Common myeloid progenitor, CD34-positive (primary cell): Measurements from ENCODE around the gene RAD51B.

Experiments
- CTCF ChIA-PET: fragments of 350-600 bp; sonication (Branson Sonifier 250); formaldehyde crosslinking; loops from one replicate; lab custom pipeline; 2021; ENCODE audit warnings: antibody characterized with exemption; lab: Charles Lee
- POLR2A ChIA-PET: fragments of 350-600 bp; sonication (Branson Sonifier 250); formaldehyde crosslinking; loops from one replicate; lab custom pipeline; 2021; ENCODE audit warnings: antibody characterized with exemption; lab: Charles Lee
- DNase-seq, 3 donors: peaks; one replicate each; pipeline versions ENCODE4 v3.0.0 to v3.0.0-alpha.2; 2013
- H3K27ac ChIP-seq, 2 experiments: 1 replicate in 1 of 2; 2 replicates in 1 of 2; pipeline ENCODE4 v1.7.0; 2013; ENCODE audit warnings: inconsistent platforms in 2 of 2, low read length in 2 of 2, mild to moderate bottlenecking in 2 of 2, low read depth in 1 of 2, moderate library complexity in 1 of 2; ENCODE audit not compliant: severe bottlenecking in 2 of 2, insufficient read depth in 1 of 2, poor library complexity in 1 of 2
- H3K27me3 ChIP-seq, 5 experiments: replicated peaks in 2 of 5; 1 replicate in 3 of 5; 2 replicates in 2 of 5; pipeline versions ENCODE4 v1.6.1 to v1.7.0; 2013; ENCODE audit warnings: low read length in 4 of 5, mild to moderate bottlenecking in 2 of 5, moderate library complexity in 2 of 5, inconsistent platforms in 1 of 5; ENCODE audit not compliant: insufficient read depth in 5 of 5, control insufficient read depth in 4 of 5
- H3K36me3 ChIP-seq, 4 experiments: 1 replicate in 2 of 4; 2 replicates in 2 of 4; pipeline versions ENCODE4 v1.6.1 to v1.7.0; 2013; ENCODE audit warnings: low read length in 3 of 4, control low read depth in 1 of 4, mild to moderate bottlenecking in 1 of 4; ENCODE audit not compliant: control insufficient read depth in 4 of 4, insufficient read depth in 4 of 4
- H3K4me1 ChIP-seq, 4 experiments: 1 replicate in 3 of 4; 2 replicates in 1 of 4; pipeline versions ENCODE4 v1.6.1 to v1.7.1; 2013; ENCODE audit warnings: low read length in 3 of 4, mild to moderate bottlenecking in 3 of 4, control low read depth in 1 of 4, inconsistent platforms in 1 of 4, moderate library complexity in 1 of 4; ENCODE audit not compliant: control insufficient read depth in 4 of 4, insufficient read depth in 4 of 4; ENCODE audit errors: control extremely low read depth in 1 of 4
- H3K4me3 ChIP-seq, 7 experiments: 1 replicate in 4 of 7; 2 replicates in 3 of 7; pipeline versions ENCODE4 v1.5.1 to v1.7.0; 2013; ENCODE audit warnings: mild to moderate bottlenecking in 7 of 7, low read length in 6 of 7, moderate library complexity in 6 of 7, inconsistent platforms in 2 of 7, low read depth in 2 of 7, control low read depth in 1 of 7; ENCODE audit not compliant: insufficient read depth in 4 of 7, control insufficient read depth in 1 of 7; ENCODE audit errors: extremely low read depth in 1 of 7
- H3K9me3 ChIP-seq, 5 experiments: 1 replicate in 4 of 5; 2 replicates in 1 of 5; pipeline versions ENCODE4 v1.6.1 to v1.7.1; 2013; ENCODE audit warnings: low read length in 4 of 5, mild to moderate bottlenecking in 2 of 5, inconsistent platforms in 1 of 5, low read depth in 1 of 5, moderate library complexity in 1 of 5; ENCODE audit not compliant: control insufficient read depth in 4 of 5, insufficient read depth in 2 of 5; ENCODE audit errors: control extremely low read depth in 1 of 5
- WGBS: methylation state at CpG from one replicate; pipeline ENCODE4 v1.1.5; 2013; ENCODE audit not compliant: insufficient coverage; 5-methylcytosine and 5-hydroxymethylcytosine counted together

The RAD51B gene

DNA sequence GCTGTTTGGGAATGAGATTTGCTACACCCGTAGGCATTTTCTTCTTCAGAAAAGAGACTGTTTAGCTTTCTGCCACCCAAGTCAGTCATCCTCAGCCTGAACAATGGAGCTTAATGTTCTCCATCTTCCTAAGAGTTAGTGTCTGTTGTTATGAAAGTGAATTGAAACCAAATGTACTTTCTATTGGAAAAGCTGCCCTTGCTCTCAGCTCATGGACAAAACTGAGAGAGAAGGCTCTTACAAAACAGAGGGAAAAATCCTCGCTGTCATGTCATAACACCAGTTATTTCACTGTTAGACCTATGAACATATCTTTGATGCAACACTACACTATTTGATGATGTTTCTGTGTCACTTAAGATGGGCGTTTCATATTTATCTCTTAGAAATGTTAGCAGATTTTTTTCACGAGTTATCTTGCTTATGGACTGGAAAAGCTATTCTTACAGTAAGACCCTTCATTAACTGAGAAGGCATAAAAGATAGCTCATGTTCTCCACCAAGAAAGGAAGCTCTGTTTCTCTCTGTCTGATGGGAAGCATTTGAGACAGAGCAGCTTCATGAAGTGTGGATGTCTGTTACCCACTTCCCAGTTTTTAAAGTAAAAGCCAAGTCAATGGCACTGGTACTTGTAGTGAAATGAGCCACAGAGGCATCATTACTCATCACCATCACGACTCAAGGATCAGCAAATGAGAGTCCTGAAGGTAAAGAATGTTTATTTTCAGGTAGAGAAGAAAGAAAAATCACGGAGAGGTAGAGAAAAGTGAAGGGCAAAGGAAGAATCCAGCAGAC, 489.3 kb downstream of the RAD51B start:
- POLR2A ChIA-PET: no interaction called here
- H3K27me3 ChIP-seq: no peaks in the 10 kb centered on the region
- no peak overlapping the region for H3K4me3 ChIP-seq
- no peaks in the 10 kb centered on the region for H3K36me3 ChIP-seq
- CTCF ChIA-PET: interaction anchor here (0.6 to 1.0 kb wide), 3 partner anchors 11 to 28 kb away, joined by 3 read pairs; no protein-coding TSS in a partner anchor
- peaks cover 0 to 16% (median 10%) of the 10 kb centered on the region in 4 experiments for H3K4me1 ChIP-seq
- peak in 2 of 3 donors; percentile 20 to 23 for DNase-seq
- no peaks in the 10 kb centered on the region for H3K9me3 ChIP-seq
- 100% methylated on average over 2 of the region's 6 CpGs for WGBS
- no peak overlapping the region for H3K27ac ChIP-seq

- peak; percentile 40 to 74 (median 71) for DNase-seq
- no CpG with 5 or more reads among the region's 2 CpGs for WGBS
- peaks cover 0 to 19% (median 10%) of the 10 kb centered on the region in 4 experiments for H3K4me1 ChIP-seq
- H3K27ac ChIP-seq: no peak overlapping the region
- no peaks in the 10 kb centered on the region for H3K9me3 ChIP-seq
- no peaks in the 10 kb centered on the region for H3K27me3 ChIP-seq
- H3K36me3 ChIP-seq: no peaks in the 10 kb centered on the region
- H3K4me3 ChIP-seq: no peak overlapping the region
- CTCF ChIA-PET: interaction anchor here (1.0 kb wide), 1 partner anchor 12 kb away, joined by 3 read pairs; no protein-coding TSS in a partner anchor
- POLR2A ChIA-PET: no interaction called here
Observed at GRCh38 chr14:68309616-68310015, 490.0 kb downstream of the RAD51B start.

DNA sequence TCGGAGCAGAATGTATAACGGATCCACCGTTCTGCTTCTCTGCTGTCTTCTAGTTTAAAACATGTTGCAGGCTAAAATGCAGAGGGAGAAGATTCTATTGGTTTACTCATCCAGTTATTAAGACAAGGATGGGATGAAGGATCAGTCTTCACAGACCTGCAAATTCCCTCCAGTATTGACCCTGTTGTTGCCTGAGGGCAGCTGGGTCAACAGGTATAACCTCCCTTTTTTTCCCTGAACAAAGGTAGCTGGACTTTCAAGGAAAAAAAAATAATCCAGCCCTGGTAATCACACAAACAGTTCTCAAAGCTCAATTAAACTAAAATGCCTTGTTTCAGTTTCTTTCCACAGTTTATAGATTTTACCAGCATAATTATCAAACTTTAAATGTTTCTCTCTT, 492.7 kb downstream of the RAD51B start:
- 100% methylated on average over 3 of the region's 3 CpGs for whole genome bisulfite sequencing
- POLR2A ChIA-PET: no interaction called here

DNA sequence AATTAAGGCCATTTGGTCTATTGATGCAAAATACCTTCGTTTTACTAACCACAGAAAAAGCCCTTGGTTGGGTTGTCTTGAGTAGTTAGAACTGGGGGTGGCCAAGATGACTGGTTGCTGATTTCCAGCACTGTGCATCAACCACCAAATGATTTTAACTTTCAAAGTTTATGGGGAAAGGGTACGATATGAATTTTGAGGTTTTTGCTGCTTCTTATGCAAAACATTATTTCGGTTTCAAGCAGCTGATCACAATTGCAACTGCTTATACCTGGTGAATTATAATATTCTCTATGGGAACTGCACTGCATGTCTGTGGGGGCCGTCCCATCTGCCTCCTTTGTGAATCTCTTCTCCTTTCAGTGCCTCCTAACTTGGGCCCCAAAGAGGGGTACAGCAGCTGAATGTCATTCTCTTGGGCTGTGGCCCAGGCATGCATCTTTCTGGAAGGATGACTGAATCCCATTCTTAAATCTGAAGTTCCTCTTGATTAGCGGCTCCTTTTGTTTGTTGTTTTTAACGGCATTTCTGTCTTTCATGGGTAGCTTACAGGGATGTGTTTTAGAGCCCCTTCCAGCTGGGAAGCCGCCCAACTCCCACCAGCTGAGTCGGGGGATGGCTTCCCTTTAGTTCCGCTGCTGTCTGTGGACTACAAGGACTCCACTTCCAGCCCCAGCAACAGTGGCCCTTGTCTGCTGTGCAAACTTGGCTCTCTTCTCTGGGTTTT, 493.5 kb downstream of the RAD51B start:
- 97% methylated on average over 6 of the region's 9 CpGs for WGBS
- H3K27ac ChIP-seq: no peak overlapping the region
- DNase-seq: no peak
- CTCF ChIA-PET: interaction anchor here (1.3 to 1.4 kb wide), 3 partner anchors 21 to 39 kb away, joined by 3 to 4 read pairs (median 3); no protein-coding TSS in a partner anchor
- H3K4me1 ChIP-seq: peaks cover 0 to 19% (median 10%) of the 10 kb centered on the region in 4 experiments
- no peaks in the 10 kb centered on the region for H3K9me3 ChIP-seq
- no peak overlapping the region for H3K4me3 ChIP-seq
- H3K36me3 ChIP-seq: no peaks in the 10 kb centered on the region
- POLR2A ChIA-PET: no interaction called here
- no peaks in the 10 kb centered on the region for H3K27me3 ChIP-seq

More for the DNA sequence above, 492.7 kb downstream of the RAD51B start:
- no peaks in the 10 kb centered on the region for H3K9me3 ChIP-seq
- no peak overlapping the region for H3K4me3 ChIP-seq
- no peaks in the 10 kb centered on the region for H3K27me3 ChIP-seq
- H3K27ac ChIP-seq: no peak overlapping the region
- no peaks in the 10 kb centered on the region for H3K36me3 ChIP-seq
- CTCF ChIA-PET: interaction anchor here (1.3 kb wide), 1 partner anchor 40 kb away, joined by 3 read pairs; no protein-coding TSS in a partner anchor
- no peak for DNase-seq
- H3K4me1 ChIP-seq: peaks cover 0 to 19% (median 10%) of the 10 kb centered on the region in 4 experiments

DNA sequence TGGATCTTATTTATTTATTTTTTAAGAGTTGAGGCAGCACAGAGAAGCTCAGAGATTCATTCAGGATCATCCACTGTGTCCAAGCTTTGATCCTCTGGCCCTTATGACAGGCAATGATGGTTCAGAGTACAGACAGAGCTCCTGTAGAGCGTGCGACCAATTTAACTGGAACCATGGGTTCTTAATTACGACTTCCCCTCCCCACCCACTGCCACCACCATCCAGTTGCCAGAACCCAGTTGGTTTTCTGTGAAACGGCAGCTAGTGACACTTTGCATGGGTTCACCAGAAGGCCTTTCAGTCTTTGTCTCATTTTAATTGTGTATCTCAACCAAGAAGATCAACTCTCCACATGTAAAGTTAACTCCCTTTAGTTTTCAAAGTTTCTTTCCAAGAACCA, 495.1 kb downstream of the RAD51B start:
- DNase-seq: no peak
- POLR2A ChIA-PET: interaction anchor here (0.6 kb wide), 1 partner anchor 22 kb away, joined by 3 read pairs; no protein-coding TSS in a partner anchor
- Histone ChIP-seq H3K9me3 (no peaks in the 10 kb centered on the region), H3K36me3 (no peaks in the 10 kb centered on the region), H3K27me3 (no peaks in the 10 kb centered on the region), H3K4me3 (no peak overlapping the region), H3K4me1 (peaks cover 0 to 10% (median 5%) of the 10 kb centered on the region in 4 experiments), H3K27ac (no peak overlapping the region)
- 81% methylated on average over 2 of the region's 4 CpGs for WGBS
- CTCF ChIA-PET: no interaction called here

GRCh38 chr14:68315081-68315480, 495.5 kb downstream of the RAD51B start:
- H3K36me3 ChIP-seq: no peaks in the 10 kb centered on the region
- CTCF ChIA-PET: no interaction called here
- 94% methylated on average over 2 of the region's 3 CpGs for WGBS
- no peaks in the 10 kb centered on the region for H3K27me3 ChIP-seq
- no peak overlapping the region for H3K27ac ChIP-seq
- H3K4me1 ChIP-seq: peaks cover 0 to 6% (median 2%) of the 10 kb centered on the region in 4 experiments
- no peak for DNase-seq
- H3K9me3 ChIP-seq: no peaks in the 10 kb centered on the region
- POLR2A ChIA-PET: no interaction called here
- H3K4me3 ChIP-seq: no peak overlapping the region
